ENCODE data around the gene MYLK2. TPM values are rescaled to one million over a fixed set of nuclear protein-coding genes. Genes with fewer than 3 reads are reported as not detected.
A peak's percentile ranks its signal among the peaks of the same experiment; 100 is the strongest.

The MYLK2 gene
- total and polyA plus RNA-seq, 9 donors, result 0.08 to 0.35 (median 0.20) TPM; not detected in 6

DNA sequence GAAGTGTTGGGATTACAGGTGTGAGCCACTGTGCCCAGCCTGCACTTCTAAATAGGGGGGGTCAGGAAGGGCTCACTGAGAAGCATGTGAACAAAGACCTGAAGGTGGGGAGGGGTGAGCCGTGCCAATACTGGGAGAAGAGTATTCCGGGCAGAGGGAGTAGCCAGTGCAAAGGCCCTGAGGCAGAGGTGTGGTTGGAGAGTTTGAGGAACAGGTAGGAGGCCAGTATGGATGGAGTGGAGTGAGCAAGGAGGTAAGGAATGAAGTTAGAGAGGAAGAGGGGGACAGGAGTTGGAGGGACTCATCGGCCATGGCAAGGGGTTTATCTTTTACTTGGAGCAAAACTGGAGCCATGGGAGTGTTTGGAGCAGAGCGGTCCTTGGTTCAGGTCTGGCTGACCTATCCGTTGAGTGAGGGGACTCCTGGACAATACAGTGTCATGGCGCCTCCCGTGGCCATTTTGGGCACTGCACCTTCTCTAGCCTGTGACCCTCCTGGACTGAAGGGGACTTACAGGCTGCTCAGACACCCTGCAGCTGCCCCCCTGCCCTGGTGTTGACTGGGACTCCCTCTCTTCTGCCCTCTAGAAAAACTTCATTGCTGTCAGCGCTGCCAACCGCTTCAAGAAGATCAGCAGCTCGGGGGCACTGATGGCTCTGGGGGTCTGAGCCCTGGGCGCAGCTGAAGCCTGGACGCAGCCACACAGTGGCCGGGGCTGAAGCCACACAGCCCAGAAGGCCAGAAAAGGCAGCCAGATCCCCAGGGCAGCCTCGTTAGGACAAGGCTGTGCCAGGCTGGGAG, 14.2 kb downstream of the MYLK2 start:
- Histone ChIP-seq H3K9me3 (no peaks in the 10 kb centered on the region), H3K36me3 (no peaks in the 10 kb centered on the region), H3K27ac (no peak overlapping the region), H3K4me3 (no peak overlapping the region), H3K27me3 (no peaks in the 10 kb centered on the region), H3K4me1 (ENCODE audit: insufficient read depth) (peaks cover 6% of the 10 kb centered on the region)
- 53 to 63% (median 55%) methylated on average over 10 to 14 of the region's 14 CpGs for WGBS, 3 donors
- peak in 4 of 5 donors; percentile 51 to 76 (median 63) for DNase-seq
- TF ChIP-seq POLR2A (IDR thresholded peaks at IDR 0.05) (no peak), EP300 (IDR thresholded peaks at IDR 0.05) (no peak)
- TF ChIP-seq, protein P1, sequence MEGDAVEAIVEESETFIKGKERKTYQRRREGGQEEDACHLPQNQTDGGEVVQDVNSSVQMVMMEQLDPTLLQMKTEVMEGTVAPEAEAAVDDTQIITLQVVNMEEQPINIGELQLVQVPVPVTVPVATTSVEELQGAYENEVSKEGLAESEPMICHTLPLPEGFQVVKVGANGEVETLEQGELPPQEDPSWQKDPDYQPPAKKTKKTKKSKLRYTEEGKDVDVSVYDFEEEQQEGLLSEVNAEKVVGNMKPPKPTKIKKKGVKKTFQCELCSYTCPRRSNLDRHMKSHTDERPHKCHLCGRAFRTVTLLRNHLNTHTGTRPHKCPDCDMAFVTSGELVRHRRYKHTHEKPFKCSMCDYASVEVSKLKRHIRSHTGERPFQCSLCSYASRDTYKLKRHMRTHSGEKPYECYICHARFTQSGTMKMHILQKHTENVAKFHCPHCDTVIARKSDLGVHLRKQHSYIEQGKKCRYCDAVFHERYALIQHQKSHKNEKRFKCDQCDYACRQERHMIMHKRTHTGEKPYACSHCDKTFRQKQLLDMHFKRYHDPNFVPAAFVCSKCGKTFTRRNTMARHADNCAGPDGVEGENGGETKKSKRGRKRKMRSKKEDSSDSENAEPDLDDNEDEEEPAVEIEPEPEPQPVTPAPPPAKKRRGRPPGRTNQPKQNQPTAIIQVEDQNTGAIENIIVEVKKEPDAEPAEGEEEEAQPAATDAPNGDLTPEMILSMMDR (IDR thresholded peaks at IDR 0.05), result peak; percentile 34 to 44 (median 41)
- intact Hi-C loops (cut with DNase I), result no loop called here

DNA sequence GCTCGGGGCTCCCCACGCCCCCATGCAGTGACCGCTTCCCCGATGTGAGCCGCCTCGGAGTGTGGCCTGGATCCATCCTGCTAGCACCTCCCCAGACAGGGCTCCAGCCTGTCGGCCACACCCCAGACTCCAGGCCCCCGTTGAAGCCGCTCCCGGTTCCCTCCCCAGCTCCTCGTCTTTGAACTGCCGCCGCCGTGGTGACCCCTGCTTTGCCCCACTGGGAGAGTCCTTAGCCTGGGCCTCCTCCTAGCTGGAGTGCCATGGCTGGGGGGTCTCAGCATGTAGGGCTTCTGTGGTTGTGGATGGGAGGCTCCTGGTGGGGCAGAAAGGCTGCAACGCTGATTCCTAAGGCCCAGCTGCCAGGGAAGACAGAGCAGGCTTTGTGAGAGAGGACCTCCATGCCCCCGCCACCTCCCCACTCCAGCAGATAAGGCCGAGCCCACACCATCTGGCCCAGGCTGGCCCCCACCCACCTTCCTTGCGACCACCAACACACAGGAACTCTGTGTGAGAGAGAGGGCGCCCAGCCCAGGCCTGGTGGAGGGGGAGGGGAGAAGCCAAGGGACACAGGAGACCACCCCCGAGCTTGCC, 14.9 kb downstream of the MYLK2 start:
- TF ChIP-seq EP300 (IDR thresholded peaks at IDR 0.05), result no peak
- TF ChIP-seq, protein P1 (IDR thresholded peaks at IDR 0.05), result no peak
- TF ChIP-seq POLR2A (IDR thresholded peaks at IDR 0.05), result no peak
- no peak for DNase-seq
- H3K9me3 ChIP-seq, result no peaks in the 10 kb centered on the region
- H3K4me1 ChIP-seq (ENCODE audit: insufficient read depth), result peaks cover 7% of the 10 kb centered on the region
- H3K27me3 ChIP-seq, result no peaks in the 10 kb centered on the region
- no peak overlapping the region for H3K4me3 ChIP-seq
- 39 to 55% (median 53%) methylated on average over 15 to 20 of the region's 20 CpGs for WGBS, 3 donors
- H3K36me3 ChIP-seq, result no peaks in the 10 kb centered on the region
- no peak overlapping the region for H3K27ac ChIP-seq
- intact Hi-C loops (cut with DNase I), result no loop called here

DNA sequence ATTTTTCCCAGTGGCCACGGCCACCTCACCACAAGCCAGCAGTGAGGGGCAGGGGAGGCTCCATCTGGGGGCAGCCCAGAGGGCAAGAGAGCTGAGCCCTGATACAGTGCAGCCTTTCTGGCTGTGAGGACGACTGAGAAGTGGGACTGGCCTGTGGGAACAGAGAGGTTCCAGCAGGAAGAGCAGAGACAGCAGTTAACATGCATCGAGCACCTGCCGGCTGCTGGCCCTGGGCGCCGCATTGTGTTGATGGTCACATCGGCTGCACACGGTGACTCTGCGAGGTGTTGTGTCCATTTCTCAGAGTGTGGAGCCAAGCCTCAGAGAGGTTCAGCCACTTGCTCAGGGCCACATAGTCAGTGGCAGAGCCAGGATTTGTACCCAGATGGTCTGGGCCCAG, 16.4 kb downstream of the MYLK2 start:
- intact Hi-C loops (cut with DNase I), result no loop called here
- H3K4me3 ChIP-seq, result no peak overlapping the region
- H3K36me3 ChIP-seq, result no peaks in the 10 kb centered on the region
- H3K4me1 ChIP-seq (ENCODE audit: insufficient read depth), result peaks cover 7% of the 10 kb centered on the region
- TF ChIP-seq POLR2A (IDR thresholded peaks at IDR 0.05) (no peak), EP300 (IDR thresholded peaks at IDR 0.05) (no peak)
- TF ChIP-seq, protein P1 (IDR thresholded peaks at IDR 0.05), result no peak
- no peaks in the 10 kb centered on the region for H3K27me3 ChIP-seq
- whole genome bisulfite sequencing, 3 donors, result 74 to 79% (median 77%) methylated on average over 9 of the region's 9 CpGs
- no peak for DNase-seq
- H3K9me3 ChIP-seq, result no peaks in the 10 kb centered on the region
- no peak overlapping the region for H3K27ac ChIP-seq

- Histone ChIP-seq H3K27ac (no peak overlapping the region), H3K4me3 (no peak overlapping the region), H3K9me3 (no peaks in the 10 kb centered on the region), H3K4me1 (ENCODE audit: insufficient read depth) (peaks cover 12% of the 10 kb centered on the region), H3K36me3 (no peaks in the 10 kb centered on the region), H3K27me3 (no peaks in the 10 kb centered on the region)
- intact Hi-C loops (cut with DNase I), result no loop called here
- WGBS, 3 donors, result 22 to 32% (median 30%) methylated on average over 12 to 14 of the region's 14 CpGs
- peak; percentile 61 to 81 (median 74) for DNase-seq
- TF ChIP-seq EP300 (IDR thresholded peaks at IDR 0.05), result no peak
- TF ChIP-seq POLR2A (IDR thresholded peaks at IDR 0.05), result no peak
- TF ChIP-seq, protein P1 (IDR thresholded peaks at IDR 0.05), result no peak
Measured at GRCh38 chr20:31835977-31836852, 17.1 kb downstream of the MYLK2 start.
